CD4-positive, alpha-beta T cell treated with Interleukin-2 at 100 ng/mL for 4 hours (primary cell): ENCODE data around the gene HCN2.
A peak's percentile ranks its signal among the peaks of the same experiment; 100 is the strongest.
"Not testable (repeated sequence)": the region's sequence is repeated elsewhere in the genome, so short reads cannot be mapped to it uniquely, and the experiment has no call there.

Source experiments
- DNase-seq: peaks from one replicate; pipeline ENCODE4 v3.0.0-alpha.2; 2020; ENCODE audit warnings: low spot score

HCN2 gene

GRCh38 chr19:585551-586110, 4.0 kb upstream of the HCN2 start:
- no peak for DNase-seq

- peak; percentile 65 for DNase-seq
These were observed 1.5 kb upstream of the HCN2 start for GRCh38 chr19:588093-588740.

- no peak for DNase-seq
These were observed 664 bp upstream of the HCN2 start for GRCh38 chr19:588741-589692.

GRCh38 chr19:590396-590745, 690 bp downstream of the HCN2 start:
- DNase-seq = no peak

GRCh38 chr19:590750-591098, 1.0 kb downstream of the HCN2 start:
- no peak for DNase-seq

GRCh38 chr19:591099-591958, 1.6 kb downstream of the HCN2 start:
- DNase-seq = no peak

- no peak for DNase-seq
These were observed 2.4 kb downstream of the HCN2 start for GRCh38 chr19:592101-592500.

- DNase-seq = no peak
These were observed 3.4 kb downstream of the HCN2 start for GRCh38 chr19:593055-593454.

GRCh38 chr19:593505-593904, 3.8 kb downstream of the HCN2 start:
- DNase-seq = no peak

- DNase-seq = no peak
These were observed 4.7 kb downstream of the HCN2 start for GRCh38 chr19:594265-594870.

- DNase-seq = no peak
These were observed 5.9 kb downstream of the HCN2 start for GRCh38 chr19:595326-596262.

GRCh38 chr19:596263-596655, 6.6 kb downstream of the HCN2 start:
- no peak for DNase-seq

- no peak for DNase-seq
These were observed 8.0 kb downstream of the HCN2 start for GRCh38 chr19:597406-598315.

- DNase-seq = no peak
These were observed 11.6 kb downstream of the HCN2 start for GRCh38 chr19:601310-601709.

- DNase-seq = no peak
These were observed 12.1 kb downstream of the HCN2 start for GRCh38 chr19:601790-602189.

GRCh38 chr19:602391-603301, 13.0 kb downstream of the HCN2 start:
- DNase-seq = no peak

GRCh38 chr19:603302-603639, 13.6 kb downstream of the HCN2 start:
- not testable (repeated sequence) for DNase-seq

GRCh38 chr19:603779-604178, 14.1 kb downstream of the HCN2 start:
- DNase-seq = not testable (repeated sequence)

GRCh38 chr19:604355-604754, 14.7 kb downstream of the HCN2 start:
- peak; percentile 1 for DNase-seq
